Measurements from ENCODE around the gene PACSIN1.
A peak's percentile ranks its signal among the peaks of the same experiment; 100 is the strongest.
"Not testable (repeated sequence)": the region's sequence is repeated elsewhere in the genome, so short reads cannot be mapped to it uniquely, and the experiment has no call there.

The PACSIN1 gene

DNA sequence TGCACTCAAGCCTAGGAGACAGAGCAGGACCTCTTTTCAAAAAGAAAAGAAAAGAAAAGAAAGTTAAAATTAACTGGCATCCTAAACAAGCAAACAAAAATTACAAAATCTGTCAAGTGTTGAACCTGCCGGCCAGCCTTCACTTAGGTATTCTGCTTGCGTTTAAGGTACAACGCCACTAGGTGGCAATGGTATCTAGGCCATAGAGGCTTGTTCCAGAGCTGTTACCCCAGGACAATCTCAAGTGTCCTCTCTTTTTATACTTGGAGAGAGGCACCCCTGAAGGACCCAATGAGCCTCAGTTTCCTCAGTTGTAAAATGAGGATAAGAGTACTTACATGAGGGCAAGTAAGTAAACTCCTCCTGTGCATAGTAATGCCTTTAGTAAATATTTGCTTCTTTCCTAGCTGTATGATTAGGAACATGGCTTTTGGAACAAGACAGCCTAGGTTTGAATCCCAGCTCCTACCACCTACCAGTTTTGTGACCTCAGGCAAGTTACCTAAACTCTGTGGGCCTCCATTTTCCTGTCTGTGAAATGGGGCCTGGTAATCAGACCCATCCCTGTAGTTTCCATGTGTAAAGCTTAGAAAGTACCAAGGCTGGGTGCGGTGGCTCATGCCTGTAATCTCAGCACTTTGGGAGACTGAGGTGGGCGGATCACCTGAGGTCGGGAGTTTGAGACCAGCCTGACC lies 5.8 kb upstream of the PACSIN1 start:
- DNase-seq (ENCODE audit: low spot score) = peak; percentile 72

DNA sequence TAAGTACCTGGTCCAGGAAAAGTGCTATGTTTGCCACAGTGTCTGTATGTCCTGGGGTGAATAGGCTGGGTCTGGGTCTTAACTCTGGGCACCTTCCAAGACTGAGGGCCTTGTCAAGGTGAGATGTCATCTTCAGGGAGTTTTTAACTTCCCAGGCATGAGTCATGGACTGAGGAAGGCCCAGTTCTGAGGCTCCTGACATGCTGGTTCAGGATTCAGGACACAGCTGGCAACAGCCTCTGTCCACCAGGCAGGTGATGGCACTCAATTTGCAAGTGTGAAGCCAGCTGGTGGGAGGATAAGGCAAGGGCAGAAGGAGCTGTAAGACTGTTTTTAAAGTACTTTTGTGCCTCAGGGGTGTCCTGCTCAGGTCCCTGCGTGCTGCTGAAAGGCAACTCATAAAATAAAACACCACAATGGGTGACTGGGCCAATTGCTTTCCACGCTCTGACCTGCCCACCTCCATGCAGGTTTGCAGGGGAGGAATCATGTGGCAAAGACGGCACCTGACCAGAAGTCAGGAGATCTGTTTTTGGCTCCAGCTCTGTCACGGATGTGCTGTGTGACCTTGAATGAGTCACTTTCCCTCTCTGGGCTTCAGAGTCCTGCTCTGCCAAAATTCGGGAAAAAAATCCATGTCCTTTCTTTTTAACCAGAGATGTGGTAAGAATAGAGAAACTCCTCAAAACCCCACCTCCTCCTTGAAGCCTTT lies 4.9 kb upstream of the PACSIN1 start:
- no peak for DNase-seq (ENCODE audit: low spot score)

- no peak for DNase-seq (ENCODE audit: low spot score)
Observed at GRCh38 chr6:34462010-34462409, 3.9 kb upstream of the PACSIN1 start.

DNA sequence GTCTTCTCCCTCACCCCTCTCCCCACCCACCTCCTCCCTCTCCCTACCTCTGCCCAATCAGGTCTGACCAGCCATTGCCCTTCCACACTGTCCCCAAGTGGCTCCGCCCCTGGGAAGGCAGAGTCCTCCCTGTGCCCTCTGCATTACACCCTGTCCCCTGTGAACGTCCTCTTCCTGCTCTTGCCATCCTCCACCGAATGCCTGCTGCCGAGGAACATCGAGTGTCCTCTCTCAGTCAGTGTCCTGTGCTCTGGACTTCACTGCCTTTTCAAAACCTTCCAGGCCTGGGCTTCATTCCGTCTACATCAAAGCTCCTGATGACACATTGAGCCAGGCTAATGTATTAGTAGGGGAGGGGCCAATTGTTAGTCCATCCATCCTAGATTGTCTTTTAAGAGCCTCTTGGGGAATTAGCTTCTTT lies 3.3 kb upstream of the PACSIN1 start:
- DNase-seq (ENCODE audit: low spot score) = peak; percentile 82

DNA sequence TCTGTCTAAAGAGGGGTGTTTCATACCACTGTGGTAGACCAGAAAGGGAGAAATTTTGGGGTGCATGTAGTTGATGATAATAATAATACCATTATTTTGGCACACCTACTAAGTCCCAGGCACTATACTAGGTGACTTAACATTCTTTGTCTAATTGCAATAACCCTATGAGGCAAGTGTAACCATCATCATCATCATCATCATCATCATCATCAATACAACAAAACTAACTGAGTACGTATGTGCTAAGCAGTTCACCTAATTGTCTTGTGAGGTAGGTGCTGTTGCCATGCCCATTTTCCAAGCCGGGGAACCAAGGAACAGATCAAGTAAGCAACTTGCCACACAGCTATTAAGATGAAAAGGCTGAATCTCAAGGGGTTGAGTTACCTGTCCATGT lies 2.6 kb upstream of the PACSIN1 start:
- no peak for DNase-seq (ENCODE audit: low spot score)

DNA sequence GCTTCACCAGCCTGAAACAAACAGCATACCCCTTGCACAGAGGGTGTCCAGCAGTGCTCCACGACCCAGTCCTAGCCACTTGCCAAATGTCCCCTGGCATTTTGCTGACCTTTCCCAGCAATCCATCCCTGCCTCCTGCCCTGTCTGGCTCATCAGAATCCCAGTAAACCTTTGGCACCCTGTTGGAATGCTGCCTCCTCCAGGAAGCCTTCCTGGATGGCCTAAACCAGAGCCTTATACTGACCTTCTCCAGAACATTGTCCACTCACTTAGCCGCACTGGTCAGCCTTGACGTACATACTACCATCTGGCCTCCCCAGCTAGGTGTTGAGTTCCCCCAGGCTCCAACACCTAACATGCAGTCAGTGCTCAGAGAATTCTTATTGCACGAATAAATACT lies 2.0 kb upstream of the PACSIN1 start:
- DNase-seq (ENCODE audit: low spot score) = no peak

DNA sequence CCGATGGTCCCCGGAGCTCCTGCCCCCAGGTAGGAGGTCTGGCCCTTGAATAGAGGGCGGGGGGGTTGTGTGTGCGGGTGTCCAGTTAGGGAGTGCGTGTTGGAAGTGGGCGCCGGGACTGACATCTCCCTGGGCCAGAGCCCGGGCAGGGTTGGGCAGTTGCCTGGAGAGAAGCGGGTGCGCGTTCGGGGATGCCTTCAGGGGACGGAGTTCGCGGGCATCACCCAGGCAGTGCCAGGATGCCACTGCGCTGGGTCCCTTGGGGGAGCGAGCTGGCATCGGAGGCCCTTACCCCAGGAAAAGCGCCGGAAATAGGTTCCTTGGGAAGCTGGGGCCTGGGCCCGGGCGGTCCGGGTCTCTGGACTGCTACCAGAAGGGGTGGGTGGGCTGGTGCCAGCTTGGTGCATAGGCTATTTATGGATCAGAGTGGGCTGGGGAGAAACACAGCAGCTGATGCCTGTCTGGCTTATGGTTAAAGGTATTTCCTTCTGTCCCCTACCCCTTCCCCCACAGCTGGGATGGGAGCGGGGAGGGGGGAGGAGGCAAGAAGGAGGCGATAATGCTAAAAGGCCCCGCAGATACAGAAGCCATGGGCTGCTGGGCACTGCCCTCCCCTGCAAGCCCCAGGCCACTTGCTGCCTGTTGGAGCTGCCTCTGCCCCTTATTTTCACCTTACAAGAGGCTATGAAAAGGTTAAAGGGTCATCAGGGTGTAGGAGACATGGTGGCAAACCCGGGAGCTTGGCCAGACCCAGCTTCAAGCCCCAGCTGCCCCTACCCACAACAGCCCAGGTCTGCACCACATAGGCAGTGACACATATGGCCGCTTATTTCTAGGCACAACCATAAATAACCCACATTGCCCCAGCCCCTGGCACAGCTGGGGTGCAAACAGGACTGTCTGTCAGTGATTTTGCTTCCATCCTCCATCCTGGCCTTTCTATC lies 638 bp downstream of the PACSIN1 start:
- DNase-seq (ENCODE audit: low spot score) = no peak

DNA sequence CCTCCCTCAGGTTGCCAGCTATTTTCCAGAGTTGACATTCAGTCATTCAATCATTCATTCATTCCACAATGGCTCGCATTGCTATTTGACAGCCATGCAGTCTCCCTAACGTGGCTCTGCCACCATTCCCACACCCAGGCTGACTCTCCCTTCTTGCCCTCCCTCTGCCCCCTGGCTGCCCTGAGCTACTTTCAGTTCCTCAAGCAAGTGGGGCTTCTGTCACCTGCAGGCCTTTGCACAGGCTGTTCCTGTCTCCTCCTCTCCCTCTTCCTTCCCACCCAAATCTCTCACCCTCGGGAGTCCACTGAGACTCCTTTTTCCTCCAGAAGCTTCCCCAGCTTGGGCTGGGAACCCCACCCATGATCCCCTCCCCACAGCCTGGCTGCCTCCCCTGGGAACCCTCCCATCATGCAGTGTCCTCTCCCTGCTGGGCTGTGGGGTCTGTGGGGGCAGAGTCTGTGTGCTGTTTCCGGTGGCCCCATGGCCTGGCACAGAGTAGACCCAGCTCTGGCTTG lies 2.6 kb downstream of the PACSIN1 start:
- no peak for DNase-seq (ENCODE audit: low spot score)

DNA sequence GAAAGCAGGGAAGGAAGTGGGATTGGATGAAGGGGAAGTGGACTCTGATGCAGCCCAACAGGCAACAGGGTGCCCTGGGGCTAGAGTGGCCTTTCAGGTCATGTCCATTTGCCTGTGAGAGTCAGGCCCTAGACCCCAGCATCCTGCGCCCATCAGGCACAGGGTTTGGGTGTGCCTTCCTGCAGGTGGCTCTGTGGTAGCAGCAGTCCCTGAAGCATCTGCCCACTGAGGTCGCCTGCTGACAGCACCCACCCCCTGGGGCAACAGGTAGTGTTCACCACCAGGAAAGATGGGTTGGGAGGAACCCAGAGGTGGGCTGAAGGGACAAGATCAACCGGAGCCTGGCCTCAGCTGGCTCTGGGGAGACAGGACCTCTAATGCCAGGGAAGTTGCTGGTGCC lies 3.6 kb downstream of the PACSIN1 start:
- no peak for DNase-seq (ENCODE audit: low spot score)

- DNase-seq (ENCODE audit: low spot score) = no peak
Observed at GRCh38 chr6:34472425-34472824, 6.5 kb downstream of the PACSIN1 start.

GRCh38 chr6:34473967-34474366 lies 8.1 kb downstream of the PACSIN1 start:
- no peak for DNase-seq (ENCODE audit: low spot score)

- no peak for DNase-seq (ENCODE audit: low spot score)
Observed at GRCh38 chr6:34474754-34475153, 8.9 kb downstream of the PACSIN1 start.

- no peak for DNase-seq (ENCODE audit: low spot score)
Observed at GRCh38 chr6:34475238-34475682, 9.4 kb downstream of the PACSIN1 start.

DNA sequence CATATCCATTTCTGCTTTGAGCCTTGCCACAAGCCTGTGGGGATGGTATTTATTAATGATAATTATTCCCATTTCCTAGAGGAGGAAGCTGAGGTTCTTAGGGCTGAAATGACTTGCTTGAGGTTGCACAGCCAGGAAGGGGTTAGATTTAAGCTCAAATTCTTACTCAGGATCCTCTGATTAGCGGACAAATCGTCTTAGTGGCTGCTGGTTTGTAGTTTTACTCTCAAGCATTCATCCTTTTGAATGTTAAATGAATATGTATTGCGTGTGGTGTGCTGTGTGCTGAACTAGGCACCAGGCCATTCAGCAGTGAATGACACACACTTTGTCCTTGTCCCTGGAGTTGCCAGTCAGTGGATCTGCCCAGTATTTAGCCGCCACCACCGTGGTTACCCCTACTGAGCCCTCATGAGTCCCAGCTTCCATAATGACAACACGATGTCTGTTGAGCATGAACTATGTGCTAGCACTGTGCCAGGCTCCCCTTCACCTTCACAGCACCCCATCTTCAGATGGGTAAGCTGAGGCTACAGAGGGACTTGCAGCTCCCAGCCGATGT lies 10.0 kb downstream of the PACSIN1 start:
- no peak for DNase-seq (ENCODE audit: low spot score)

- DNase-seq (ENCODE audit: low spot score) = no peak
Observed at GRCh38 chr6:34476447-34476846, 10.6 kb downstream of the PACSIN1 start.

DNA sequence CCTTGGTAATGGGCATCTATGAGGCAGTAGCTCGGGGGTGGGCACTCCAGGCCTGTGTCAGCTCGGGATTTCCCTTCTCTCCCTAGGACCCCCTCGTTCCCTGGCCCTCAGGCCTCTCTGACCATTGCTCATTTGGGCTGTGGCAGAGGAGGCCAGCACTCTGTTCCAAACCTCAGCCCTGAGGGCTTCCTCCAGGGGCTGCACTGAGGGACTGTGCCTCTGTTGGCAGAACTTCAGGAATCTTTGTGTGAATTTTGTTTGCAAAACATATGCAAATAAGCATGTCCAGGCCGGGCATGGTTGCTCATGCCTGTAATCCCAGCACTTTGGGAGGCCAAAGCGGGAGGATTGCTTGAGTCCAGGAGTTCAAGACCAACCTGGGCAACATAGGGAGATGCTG lies 11.0 kb downstream of the PACSIN1 start:
- DNase-seq (ENCODE audit: low spot score) = no peak

DNA sequence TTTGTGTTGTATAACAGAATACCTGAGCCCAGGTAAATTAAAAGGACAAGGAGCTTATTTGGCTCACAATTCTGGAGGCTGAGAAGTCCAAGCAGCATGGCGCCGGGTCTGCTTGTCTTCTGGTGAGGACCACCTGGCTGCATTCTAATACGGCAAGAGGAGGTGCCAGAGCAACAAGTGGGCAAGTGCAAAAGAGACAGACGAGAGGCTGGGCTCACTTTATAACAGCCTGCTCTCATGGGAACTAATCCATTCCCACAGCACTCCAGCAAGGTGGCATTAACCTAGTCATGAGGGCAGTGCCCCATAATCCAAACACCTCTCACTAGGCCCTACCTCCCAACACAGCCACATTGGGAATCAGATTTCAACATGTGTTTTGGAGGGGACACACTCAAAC lies 12.9 kb downstream of the PACSIN1 start:
- no peak for DNase-seq (ENCODE audit: low spot score)

- DNase-seq (ENCODE audit: low spot score) = not testable (repeated sequence)
Observed at GRCh38 chr6:34483781-34484180, 17.9 kb downstream of the PACSIN1 start.

DNA sequence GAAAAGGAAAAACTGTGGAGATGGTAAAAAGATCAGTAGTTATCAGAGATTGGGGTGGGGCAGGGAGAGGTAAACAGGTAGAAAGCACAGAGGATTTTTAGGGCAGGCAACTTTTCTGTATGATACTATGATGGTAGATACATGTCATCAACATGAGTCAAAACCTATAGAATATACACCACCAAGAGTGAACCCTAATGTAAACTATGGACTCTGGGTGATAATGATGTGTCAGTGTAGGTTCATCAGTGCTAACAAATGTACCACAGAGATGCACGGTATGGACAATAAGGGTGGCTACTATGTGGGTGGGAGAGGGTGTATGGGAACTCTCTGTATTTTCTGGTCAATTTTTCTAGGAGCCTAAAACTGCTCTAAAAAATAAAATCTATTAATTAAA lies 18.5 kb downstream of the PACSIN1 start:
- no peak for DNase-seq (ENCODE audit: low spot score)

DNA sequence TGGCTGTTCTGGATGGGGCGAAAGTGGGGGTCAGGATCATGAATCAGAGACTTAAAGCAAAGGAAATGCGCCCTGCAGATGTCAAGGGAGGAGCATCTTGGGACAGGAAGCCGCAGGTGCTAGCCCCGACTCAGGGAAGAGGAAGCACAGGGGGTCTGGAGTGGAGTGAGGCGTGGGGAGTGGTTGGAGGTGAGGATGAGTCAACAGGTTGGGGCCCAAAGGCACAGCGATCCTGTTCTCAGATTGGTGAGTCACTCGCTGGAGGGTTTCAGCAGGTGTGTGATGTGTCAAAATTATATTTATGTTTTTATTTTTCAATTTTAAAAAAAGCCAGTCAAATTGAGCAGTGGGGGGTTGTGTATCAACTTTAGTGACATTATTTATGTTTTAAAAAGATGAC lies 19.0 kb downstream of the PACSIN1 start:
- no peak for DNase-seq (ENCODE audit: low spot score)

- DNase-seq (ENCODE audit: low spot score) = no peak
Observed at GRCh38 chr6:34485321-34486060, 19.6 kb downstream of the PACSIN1 start.
